ENCODE results near the gene SLC6A4.
"Not testable (repeated sequence)": the region's sequence is repeated elsewhere in the genome, so short reads cannot be mapped to it uniquely, and the experiment has no call there.

Gene SLC6A4

GRCh38 chr17:30230596-30231125 lies 4.8 kb downstream of the SLC6A4 start:
- Histone ChIP-seq H3K27me3 (ENCODE audit: control insufficient read depth in 1 of 2, insufficient read depth in 2 of 2, low read length in 2 of 2) (peaks cover 11 to 22% of the 10 kb centered on the region in 2 donors), H3K27ac (ENCODE audit: low read length) (no peak overlapping the region), H3K4me3 (ENCODE audit: low read length in 2 of 2) (no peak overlapping the region), H3K9me3 (ENCODE audit: control insufficient read depth in 2 of 2, low read length in 2 of 2) (no peaks in the 10 kb centered on the region), H3K36me3 (ENCODE audit: control insufficient read depth in 2 of 2, insufficient read depth in 2 of 2, low read length in 2 of 2) (no peaks in the 10 kb centered on the region), H3K9ac (ENCODE audit: low read length in 2 of 2) (no peak overlapping the region), H3K4me1 (ENCODE audit: control insufficient read depth, insufficient read depth, low read length) (peaks cover 7% of the 10 kb centered on the region)

DNA sequence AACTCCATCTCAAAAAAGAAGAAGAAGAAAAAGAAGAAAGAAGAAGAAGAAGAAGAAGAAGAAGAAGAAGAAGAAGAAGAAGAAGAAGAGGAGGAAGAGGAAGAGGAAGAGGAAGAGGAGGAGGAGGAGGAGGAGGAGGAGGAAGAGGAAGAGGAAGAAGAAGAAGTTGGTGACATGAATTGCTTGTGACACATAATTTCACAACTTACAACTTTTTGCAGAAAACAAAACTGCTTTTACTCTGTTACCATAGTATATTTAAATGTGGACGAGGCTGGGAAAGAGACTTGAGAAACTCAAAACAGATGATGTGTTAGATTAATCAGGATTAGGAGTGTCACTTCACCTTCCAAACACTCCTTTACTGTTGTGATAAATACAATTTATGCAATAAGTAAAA lies 5.5 kb downstream of the SLC6A4 start:
- not testable (repeated sequence) for H3K4me3 ChIP-seq (ENCODE audit: low read length in 2 of 2)

GRCh38 chr17:30229012-30229411 lies 6.5 kb downstream of the SLC6A4 start:
- Histone ChIP-seq H3K27me3 (ENCODE audit: control insufficient read depth in 1 of 2, insufficient read depth in 2 of 2, low read length in 2 of 2) (peaks cover 3 to 14% of the 10 kb centered on the region in 2 donors), H3K4me1 (ENCODE audit: control insufficient read depth, insufficient read depth, low read length) (no peaks in the 10 kb centered on the region), H3K9me3 (ENCODE audit: control insufficient read depth in 2 of 2, low read length in 2 of 2) (no peaks in the 10 kb centered on the region), H3K36me3 (ENCODE audit: control insufficient read depth in 2 of 2, insufficient read depth in 2 of 2, low read length in 2 of 2) (no peaks in the 10 kb centered on the region), H3K27ac (ENCODE audit: low read length) (no peak overlapping the region), H3K9ac (ENCODE audit: low read length in 2 of 2) (no peak overlapping the region), H3K4me3 (ENCODE audit: low read length in 2 of 2) (no peak overlapping the region)

More for the DNA sequence above, 5.5 kb downstream of the SLC6A4 start:
- H3K27ac ChIP-seq (ENCODE audit: low read length); H3K9me3 ChIP-seq (ENCODE audit: control insufficient read depth in 2 of 2, low read length in 2 of 2); H3K9ac ChIP-seq (ENCODE audit: low read length in 2 of 2); H3K4me1 ChIP-seq (ENCODE audit: control insufficient read depth, insufficient read depth, low read length); H3K36me3 ChIP-seq (ENCODE audit: control insufficient read depth in 2 of 2, insufficient read depth in 2 of 2, low read length in 2 of 2): not testable (repeated sequence)
- peaks cover 5 to 18% of the 10 kb centered on the region in 2 donors for H3K27me3 ChIP-seq (ENCODE audit: control insufficient read depth in 1 of 2, insufficient read depth in 2 of 2, low read length in 2 of 2)

- Histone ChIP-seq H3K4me3 (ENCODE audit: low read length in 2 of 2) (no peak overlapping the region), H3K27ac (ENCODE audit: low read length) (no peak overlapping the region), H3K9ac (ENCODE audit: low read length in 2 of 2) (no peak overlapping the region), H3K27me3 (ENCODE audit: control insufficient read depth in 1 of 2, insufficient read depth in 2 of 2, low read length in 2 of 2) (peaks cover 3 to 14% of the 10 kb centered on the region in 2 donors), H3K36me3 (ENCODE audit: control insufficient read depth in 2 of 2, insufficient read depth in 2 of 2, low read length in 2 of 2) (no peaks in the 10 kb centered on the region), H3K4me1 (ENCODE audit: control insufficient read depth, insufficient read depth, low read length) (no peaks in the 10 kb centered on the region), H3K9me3 (ENCODE audit: control insufficient read depth in 2 of 2, low read length in 2 of 2) (no peaks in the 10 kb centered on the region)
These were observed 7.5 kb downstream of the SLC6A4 start for GRCh38 chr17:30228011-30228410.

DNA sequence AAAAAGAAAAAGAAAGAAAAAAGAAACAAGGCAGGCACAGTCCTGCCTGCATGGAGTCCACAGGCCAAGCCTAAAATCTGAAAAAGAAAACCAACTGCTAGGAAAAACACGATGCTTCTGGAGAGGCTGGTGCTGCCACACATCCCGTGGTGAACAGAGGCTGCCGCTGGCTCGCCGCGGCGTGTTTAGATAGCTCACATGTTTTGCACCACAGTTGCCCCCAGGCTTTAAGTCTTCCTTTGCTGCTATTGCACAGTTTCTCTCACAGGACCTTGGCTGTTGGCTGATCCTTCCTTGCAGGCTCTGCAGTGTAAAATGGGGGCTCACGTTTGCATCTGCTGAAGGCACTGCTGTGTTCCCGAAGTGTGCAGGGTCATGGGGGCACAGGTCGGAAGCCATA lies 8.6 kb downstream of the SLC6A4 start:
- H3K4me3 ChIP-seq (ENCODE audit: low read length in 2 of 2), result no peak overlapping the region
- H3K36me3 ChIP-seq (ENCODE audit: control insufficient read depth in 2 of 2, insufficient read depth in 2 of 2, low read length in 2 of 2), result no peaks in the 10 kb centered on the region
- H3K27me3 ChIP-seq (ENCODE audit: control insufficient read depth in 1 of 2, insufficient read depth in 2 of 2, low read length in 2 of 2), result peaks cover 0 to 14% of the 10 kb centered on the region in 2 donors
- H3K27ac ChIP-seq (ENCODE audit: low read length), result no peak overlapping the region
- H3K9me3 ChIP-seq (ENCODE audit: control insufficient read depth in 2 of 2, low read length in 2 of 2), result no peaks in the 10 kb centered on the region
- no peak overlapping the region for H3K9ac ChIP-seq (ENCODE audit: low read length in 2 of 2)
- H3K4me1 ChIP-seq (ENCODE audit: control insufficient read depth, insufficient read depth, low read length), result no peaks in the 10 kb centered on the region

GRCh38 chr17:30225919-30226553 lies 9.5 kb downstream of the SLC6A4 start:
- H3K9me3 ChIP-seq (ENCODE audit: control insufficient read depth in 2 of 2, low read length in 2 of 2), result no peaks in the 10 kb centered on the region
- no peak overlapping the region for H3K27ac ChIP-seq (ENCODE audit: low read length)
- H3K4me3 ChIP-seq (ENCODE audit: low read length in 2 of 2), result no peak overlapping the region
- H3K4me1 ChIP-seq (ENCODE audit: control insufficient read depth, insufficient read depth, low read length), result no peaks in the 10 kb centered on the region
- no peaks in the 10 kb centered on the region for H3K36me3 ChIP-seq (ENCODE audit: control insufficient read depth in 2 of 2, insufficient read depth in 2 of 2, low read length in 2 of 2)
- peaks cover 0 to 14% of the 10 kb centered on the region in 2 donors for H3K27me3 ChIP-seq (ENCODE audit: control insufficient read depth in 1 of 2, insufficient read depth in 2 of 2, low read length in 2 of 2)
- H3K9ac ChIP-seq (ENCODE audit: low read length in 2 of 2), result no peak overlapping the region

GRCh38 chr17:30225112-30225511 lies 10.4 kb downstream of the SLC6A4 start:
- no peak overlapping the region for H3K27ac ChIP-seq (ENCODE audit: low read length)
- no peaks in the 10 kb centered on the region for H3K4me1 ChIP-seq (ENCODE audit: control insufficient read depth, insufficient read depth, low read length)
- no peaks in the 10 kb centered on the region for H3K9me3 ChIP-seq (ENCODE audit: control insufficient read depth in 2 of 2, low read length in 2 of 2)
- H3K4me3 ChIP-seq (ENCODE audit: low read length in 2 of 2), result no peak overlapping the region
- no peaks in the 10 kb centered on the region for H3K36me3 ChIP-seq (ENCODE audit: control insufficient read depth in 2 of 2, insufficient read depth in 2 of 2, low read length in 2 of 2)
- H3K9ac ChIP-seq (ENCODE audit: low read length in 2 of 2), result no peak overlapping the region
- peaks cover 0 to 8% of the 10 kb centered on the region in 2 donors for H3K27me3 ChIP-seq (ENCODE audit: control insufficient read depth in 1 of 2, insufficient read depth in 2 of 2, low read length in 2 of 2)

GRCh38 chr17:30224419-30224960 lies 11.0 kb downstream of the SLC6A4 start:
- Histone ChIP-seq H3K9ac (ENCODE audit: low read length in 2 of 2) (no peak overlapping the region), H3K9me3 (ENCODE audit: control insufficient read depth in 2 of 2, low read length in 2 of 2) (no peaks in the 10 kb centered on the region), H3K27ac (ENCODE audit: low read length) (no peak overlapping the region), H3K36me3 (ENCODE audit: control insufficient read depth in 2 of 2, insufficient read depth in 2 of 2, low read length in 2 of 2) (no peaks in the 10 kb centered on the region), H3K27me3 (ENCODE audit: control insufficient read depth in 1 of 2, insufficient read depth in 2 of 2, low read length in 2 of 2) (peaks cover 0 to 8% of the 10 kb centered on the region in 2 donors), H3K4me1 (ENCODE audit: control insufficient read depth, insufficient read depth, low read length) (no peaks in the 10 kb centered on the region), H3K4me3 (ENCODE audit: low read length in 2 of 2) (no peak overlapping the region)

DNA sequence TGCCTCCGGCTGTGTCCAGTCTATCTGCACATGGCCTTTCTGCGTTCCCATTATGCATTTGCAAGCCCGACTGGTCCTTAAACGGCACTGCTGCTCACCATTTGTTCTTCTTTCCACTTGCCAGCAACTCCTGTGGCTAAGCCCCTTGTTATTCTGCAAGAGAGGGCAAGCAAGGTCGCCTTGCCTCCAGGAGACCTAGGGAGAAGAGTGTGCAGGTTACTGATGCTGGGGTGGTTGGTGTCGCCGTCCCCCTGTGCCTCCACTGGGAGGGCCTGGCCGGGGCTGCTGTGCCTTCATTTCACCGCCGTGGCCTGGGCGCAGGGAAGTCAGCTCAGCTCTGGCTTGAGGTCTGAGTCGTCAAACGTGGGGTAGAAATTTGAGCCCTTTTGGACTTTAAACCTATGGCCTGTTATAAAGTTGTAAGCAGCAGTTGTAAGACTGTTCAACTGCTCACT lies 12.7 kb downstream of the SLC6A4 start:
- H3K4me3 ChIP-seq (ENCODE audit: low read length in 2 of 2), result no peak overlapping the region
- peaks cover 0 to 3% of the 10 kb centered on the region in 2 donors for H3K27me3 ChIP-seq (ENCODE audit: control insufficient read depth in 1 of 2, insufficient read depth in 2 of 2, low read length in 2 of 2)
- H3K9ac ChIP-seq (ENCODE audit: low read length in 2 of 2), result no peak overlapping the region
- no peak overlapping the region for H3K27ac ChIP-seq (ENCODE audit: low read length)
- H3K36me3 ChIP-seq (ENCODE audit: control insufficient read depth in 2 of 2, insufficient read depth in 2 of 2, low read length in 2 of 2), result no peaks in the 10 kb centered on the region
- no peaks in the 10 kb centered on the region for H3K9me3 ChIP-seq (ENCODE audit: control insufficient read depth in 2 of 2, low read length in 2 of 2)
- no peaks in the 10 kb centered on the region for H3K4me1 ChIP-seq (ENCODE audit: control insufficient read depth, insufficient read depth, low read length)

- Histone ChIP-seq H3K4me1 (ENCODE audit: control insufficient read depth, insufficient read depth, low read length) (no peaks in the 10 kb centered on the region), H3K27ac (ENCODE audit: low read length) (no peak overlapping the region), H3K27me3 (ENCODE audit: control insufficient read depth in 1 of 2, insufficient read depth in 2 of 2, low read length in 2 of 2) (peaks cover 0 to 3% of the 10 kb centered on the region in 2 donors), H3K9me3 (ENCODE audit: control insufficient read depth in 2 of 2, low read length in 2 of 2) (no peaks in the 10 kb centered on the region), H3K9ac (ENCODE audit: low read length in 2 of 2) (no peak overlapping the region), H3K4me3 (ENCODE audit: low read length in 2 of 2) (no peak overlapping the region), H3K36me3 (ENCODE audit: control insufficient read depth in 2 of 2, insufficient read depth in 2 of 2, low read length in 2 of 2) (no peaks in the 10 kb centered on the region)
These were observed 13.2 kb downstream of the SLC6A4 start for GRCh38 chr17:30222251-30222650.

GRCh38 chr17:30221346-30221745 lies 14.2 kb downstream of the SLC6A4 start:
- Histone ChIP-seq H3K36me3 (ENCODE audit: control insufficient read depth in 2 of 2, insufficient read depth in 2 of 2, low read length in 2 of 2) (no peaks in the 10 kb centered on the region), H3K4me1 (ENCODE audit: control insufficient read depth, insufficient read depth, low read length) (no peaks in the 10 kb centered on the region), H3K9ac (ENCODE audit: low read length in 2 of 2) (no peak overlapping the region), H3K9me3 (ENCODE audit: control insufficient read depth in 2 of 2, low read length in 2 of 2) (no peaks in the 10 kb centered on the region), H3K27me3 (ENCODE audit: control insufficient read depth in 1 of 2, insufficient read depth in 2 of 2, low read length in 2 of 2) (no peaks in the 10 kb centered on the region), H3K4me3 (ENCODE audit: low read length in 2 of 2) (no peak overlapping the region), H3K27ac (ENCODE audit: low read length) (no peak overlapping the region)
